DOHH2 (cell line): ENCODE results near the gene SCLT1.

Experiments used
- EZH2phosphoT487 ChIP-seq: fragments of 200-600 bp; sonication (generic); IDR thresholded peaks from 2 replicates; pipeline ENCODE4 v1.6.1; 2017; ENCODE audit warnings: borderline replicate concordance, mild to moderate bottlenecking, antibody characterized with exemption, low read length, moderate library complexity, mixed read lengths
- TF ChIP-seq, protein P1 (sequence below): fragments of 200-600 bp; sonication (generic); IDR thresholded peaks from one replicate; pipeline ENCODE4 v1.5.1; 2014; ENCODE audit warnings: antibody characterized with exemption, mild to moderate bottlenecking, low read depth, low read length; ENCODE audit not compliant: poor library complexity, severe bottlenecking

DNA sequence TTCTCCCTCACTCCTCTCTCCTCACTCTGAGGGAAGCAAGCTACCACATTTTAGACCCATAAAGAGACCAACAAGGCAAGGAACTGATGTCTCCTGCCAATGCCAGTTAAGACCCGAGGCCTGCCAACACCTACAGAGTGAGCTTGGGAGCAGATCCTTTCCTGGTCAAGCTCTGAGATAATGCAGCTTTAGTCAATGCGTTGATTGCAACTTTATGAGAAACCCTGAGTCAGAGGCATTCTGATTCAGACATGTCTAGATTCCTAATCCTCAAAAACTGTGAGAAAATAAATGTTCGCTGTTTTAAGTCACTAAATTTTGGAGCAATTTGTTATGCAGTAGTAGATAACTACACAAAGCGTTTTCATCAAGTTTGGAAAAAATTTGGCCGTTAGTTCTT, 168.4 kb downstream of the SCLT1 start:
- TF ChIP-seq, protein P1, sequence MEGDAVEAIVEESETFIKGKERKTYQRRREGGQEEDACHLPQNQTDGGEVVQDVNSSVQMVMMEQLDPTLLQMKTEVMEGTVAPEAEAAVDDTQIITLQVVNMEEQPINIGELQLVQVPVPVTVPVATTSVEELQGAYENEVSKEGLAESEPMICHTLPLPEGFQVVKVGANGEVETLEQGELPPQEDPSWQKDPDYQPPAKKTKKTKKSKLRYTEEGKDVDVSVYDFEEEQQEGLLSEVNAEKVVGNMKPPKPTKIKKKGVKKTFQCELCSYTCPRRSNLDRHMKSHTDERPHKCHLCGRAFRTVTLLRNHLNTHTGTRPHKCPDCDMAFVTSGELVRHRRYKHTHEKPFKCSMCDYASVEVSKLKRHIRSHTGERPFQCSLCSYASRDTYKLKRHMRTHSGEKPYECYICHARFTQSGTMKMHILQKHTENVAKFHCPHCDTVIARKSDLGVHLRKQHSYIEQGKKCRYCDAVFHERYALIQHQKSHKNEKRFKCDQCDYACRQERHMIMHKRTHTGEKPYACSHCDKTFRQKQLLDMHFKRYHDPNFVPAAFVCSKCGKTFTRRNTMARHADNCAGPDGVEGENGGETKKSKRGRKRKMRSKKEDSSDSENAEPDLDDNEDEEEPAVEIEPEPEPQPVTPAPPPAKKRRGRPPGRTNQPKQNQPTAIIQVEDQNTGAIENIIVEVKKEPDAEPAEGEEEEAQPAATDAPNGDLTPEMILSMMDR, result no peak
- no peak for TF ChIP-seq EZH2phosphoT487
